ENCODE data around the gene KLHL33. TPM values are rescaled to one million over a fixed set of nuclear protein-coding genes. Genes with fewer than 3 reads are reported as not detected.

KLHL33 gene
- total RNA-seq, 2 donors from 2014 or later: 0.35 to 0.44 TPM

- peak within 1 kb of the TSS; percentile 91 to 97 for H3K27ac ChIP-seq
- peak; percentile 100 for DNase-seq (ENCODE audit: low spot score)
- no peaks in the 10 kb centered on the region for H3K27me3 ChIP-seq
- peaks cover 37% of the 10 kb centered on the region for H3K36me3 ChIP-seq
- peaks cover 0 to 37% of the 10 kb centered on the region in 2 donors for H3K4me1 ChIP-seq
- TF ChIP-seq, protein P1, sequence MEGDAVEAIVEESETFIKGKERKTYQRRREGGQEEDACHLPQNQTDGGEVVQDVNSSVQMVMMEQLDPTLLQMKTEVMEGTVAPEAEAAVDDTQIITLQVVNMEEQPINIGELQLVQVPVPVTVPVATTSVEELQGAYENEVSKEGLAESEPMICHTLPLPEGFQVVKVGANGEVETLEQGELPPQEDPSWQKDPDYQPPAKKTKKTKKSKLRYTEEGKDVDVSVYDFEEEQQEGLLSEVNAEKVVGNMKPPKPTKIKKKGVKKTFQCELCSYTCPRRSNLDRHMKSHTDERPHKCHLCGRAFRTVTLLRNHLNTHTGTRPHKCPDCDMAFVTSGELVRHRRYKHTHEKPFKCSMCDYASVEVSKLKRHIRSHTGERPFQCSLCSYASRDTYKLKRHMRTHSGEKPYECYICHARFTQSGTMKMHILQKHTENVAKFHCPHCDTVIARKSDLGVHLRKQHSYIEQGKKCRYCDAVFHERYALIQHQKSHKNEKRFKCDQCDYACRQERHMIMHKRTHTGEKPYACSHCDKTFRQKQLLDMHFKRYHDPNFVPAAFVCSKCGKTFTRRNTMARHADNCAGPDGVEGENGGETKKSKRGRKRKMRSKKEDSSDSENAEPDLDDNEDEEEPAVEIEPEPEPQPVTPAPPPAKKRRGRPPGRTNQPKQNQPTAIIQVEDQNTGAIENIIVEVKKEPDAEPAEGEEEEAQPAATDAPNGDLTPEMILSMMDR (IDR thresholded peaks at IDR 0.05): no peak
- no peaks in the 10 kb centered on the region for H3K9me3 ChIP-seq
- peak within 1 kb of the TSS; percentile 87 to 93 for H3K4me3 ChIP-seq
These were observed 25.5 kb upstream of the KLHL33 start, which contains the start of gene PIP4P1 for GRCh38 chr14:20461225-20462141. TSS of gene PIP4P1 (minus strand) at chr14:20461434. CDS start at chr14:20461325, 109 bp downstream.

DNA sequence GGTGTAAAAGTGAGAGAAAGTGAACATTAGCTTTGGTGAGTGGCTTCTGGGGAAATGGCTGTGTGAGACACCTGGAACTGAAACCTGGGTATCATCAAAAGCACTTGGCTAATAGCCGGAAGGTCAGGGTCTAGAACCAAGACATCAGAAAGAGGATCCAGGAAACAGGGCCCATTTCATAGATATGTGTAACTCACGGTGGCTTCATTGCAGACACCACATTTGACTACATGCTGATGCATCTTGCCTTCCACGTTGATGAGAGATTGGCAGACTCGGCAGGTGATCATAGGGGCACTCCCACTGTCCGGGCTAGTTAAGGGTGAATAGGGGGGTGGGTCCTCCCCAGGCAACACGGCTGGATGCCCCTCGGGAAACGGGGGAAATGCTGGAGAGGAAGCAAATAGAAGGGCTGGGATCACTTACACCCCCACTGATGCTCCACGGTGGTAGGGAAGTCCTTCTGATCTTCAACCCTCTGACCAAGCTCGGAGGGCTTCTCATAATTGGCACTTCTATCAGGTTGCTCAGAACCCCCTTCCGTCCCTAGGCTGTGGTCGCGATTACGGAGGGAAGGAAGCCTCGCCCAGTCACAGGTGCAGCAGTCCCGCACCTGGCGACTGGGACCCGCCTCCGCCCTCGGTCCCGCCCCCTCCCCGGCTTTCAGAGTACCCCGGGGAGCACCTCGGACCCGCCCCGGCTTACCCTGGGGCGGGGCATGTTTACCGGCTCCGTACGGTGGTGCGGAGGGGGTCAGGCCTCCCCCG, 24.7 kb upstream of the KLHL33 start:
- Histone ChIP-seq H3K27me3 (no peaks in the 10 kb centered on the region), H3K36me3 (peaks cover 38% of the 10 kb centered on the region), H3K27ac (peak overlapping the region; percentile 91 to 97), H3K9me3 (no peaks in the 10 kb centered on the region), H3K4me3 (peak overlapping the region; percentile 87 to 93), H3K4me1 (peaks cover 0 to 46% of the 10 kb centered on the region in 2 donors)
- DNase-seq (ENCODE audit: low spot score): no peak
- TF ChIP-seq, protein P1 (IDR thresholded peaks at IDR 0.05): no peak

GRCh38 chr14:20458031-20458789, 22.2 kb upstream of the KLHL33 start:
- Histone ChIP-seq H3K4me1 (peaks cover 0 to 58% of the 10 kb centered on the region in 2 donors), H3K4me3 (no peak overlapping the region), H3K36me3 (peaks cover 38% of the 10 kb centered on the region), H3K27me3 (no peaks in the 10 kb centered on the region), H3K27ac (peak overlapping the region in 1 of 2 donors; percentile 25), H3K9me3 (no peaks in the 10 kb centered on the region)
- TF ChIP-seq, protein P1 (IDR thresholded peaks at IDR 0.05): no peak
- DNase-seq (ENCODE audit: low spot score): no peak

DNA sequence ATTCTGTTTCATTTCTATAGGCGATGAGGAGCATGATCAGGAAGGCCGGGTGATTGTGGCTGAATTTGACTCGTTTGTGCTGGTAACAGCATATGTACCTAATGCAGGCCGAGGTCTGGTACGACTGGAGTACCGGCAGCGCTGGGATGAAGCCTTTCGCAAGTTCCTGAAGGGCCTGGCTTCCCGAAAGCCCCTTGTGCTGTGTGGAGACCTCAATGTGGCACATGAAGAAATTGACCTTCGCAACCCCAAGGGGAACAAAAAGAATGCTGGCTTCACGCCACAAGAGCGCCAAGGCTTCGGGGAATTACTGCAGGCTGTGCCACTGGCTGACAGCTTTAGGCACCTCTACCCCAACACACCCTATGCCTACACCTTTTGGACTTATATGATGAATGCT, 21.0 kb upstream of the KLHL33 start:
- DNase-seq (ENCODE audit: low spot score): no peak
- TF ChIP-seq, protein P1 (IDR thresholded peaks at IDR 0.05): no peak
- Histone ChIP-seq H3K27me3 (no peaks in the 10 kb centered on the region), H3K9me3 (no peaks in the 10 kb centered on the region), H3K36me3 (peaks cover 41% of the 10 kb centered on the region), H3K27ac (no peak overlapping the region), H3K4me1 (peaks cover 0 to 59% of the 10 kb centered on the region in 2 donors), H3K4me3 (no peak overlapping the region)
